Heart left ventricle (tissue), 16 donors: Measurements from ENCODE around the gene TMEM179. TPM values are rescaled to one million over a fixed set of nuclear protein-coding genes. Genes with fewer than 3 reads are reported as not detected.
A peak's percentile ranks its signal among the peaks of the same experiment; 100 is the strongest.

Experiments used
- ATAC-seq, 4 donors: fragments of 200-7000 bp; cut with Tn5 transposase; one replicate each; pipeline ENCODE4 v1.9.1; 2020 to 2022; ENCODE audit warnings: moderate library complexity in 4 of 4, mild to moderate bottlenecking in 3 of 4, moderate number of reproducible peaks in 1 of 4
- DNase-seq, 5 donors: peaks; one replicate each; pipeline ENCODE4 v3.0.0-alpha.2; 2020
- H3K27ac ChIP-seq, 12 donors: fragments of 200-600 bp; sonication (generic) in 4 of 12; one replicate each; pipeline versions ENCODE4 v1.5.0 to v1.8.0; 2016 to 2022; ENCODE audit warnings: mild to moderate bottlenecking in 2 of 12
- H3K27me3 ChIP-seq, 9 donors: fragments of 200-600 bp; sonication (generic) in 2 of 9; one replicate each; pipeline versions ENCODE4 v1.5.1 to v1.8.0; 2016 to 2022; ENCODE audit warnings: mild to moderate bottlenecking in 3 of 9
- H3K36me3 ChIP-seq, 9 donors: fragments of 200-600 bp; sonication (generic) in 2 of 9; one replicate each; pipeline versions ENCODE4 v1.5.0 to v1.8.0; 2018 to 2022; ENCODE audit warnings: mild to moderate bottlenecking in 2 of 9
- H3K4me1 ChIP-seq, 12 donors: fragments of 200-600 bp; sonication (generic) in 4 of 12; one replicate each; pipeline versions ENCODE4 v1.5.0 to v1.8.0; 2016 to 2022; ENCODE audit warnings: mild to moderate bottlenecking in 3 of 12
- H3K4me3 ChIP-seq, 12 donors: fragments of 200-600 bp; sonication (generic) in 4 of 12; one replicate each; pipeline versions ENCODE4 v1.5.0 to v1.8.0; 2017 to 2022; ENCODE audit warnings: mild to moderate bottlenecking in 9 of 12, moderate library complexity in 4 of 12
- H3K9me3 ChIP-seq, 12 donors: fragments of 200-600 bp; sonication (generic) in 4 of 12; one replicate each; pipeline versions ENCODE4 v1.5.0 to v1.8.0; 2016 to 2022; ENCODE audit warnings: mild to moderate bottlenecking in 1 of 12
- POLR2A ChIP-seq, 2 donors: fragments of 450-650 bp; IDR thresholded peaks; one replicate each; pipeline ENCODE4 v1.6.1; 2017; ENCODE audit warnings: antibody characterized with exemption in 2 of 2, mild to moderate bottlenecking in 2 of 2, moderate library complexity in 2 of 2
- WGBS, 4 donors: extraction: QIAGEN DNeasy Blood & Tissue Kit in 2 of 4; methylation state at CpG; one replicate each; pipeline versions ENCODE4 v1.1.5 to v1.1.7; 2013 to 2018; 5-methylcytosine and 5-hydroxymethylcytosine counted together
- intact Hi-C, 10 donors: fragments of 100-400 bp; cut with DNase I; formaldehyde crosslinking; loops; one replicate each; pipeline versions ENCODE4 v1.11.1 to v1.14.2; 2022
- polyA plus RNA-seq, 2 donors: library from polyadenylated mRNA; stranded (reverse); fragments of 200-250 nt; gene quantifications; one replicate each; pipeline ENCODE4 v1.2.3, GENCODE V29; 2013
- total RNA-seq, 9 donors: library from RNA; depleted of rRNA in 2 of 9; stranded (reverse); fragments of >200 nt in 2 of 9; fragmentation: NEBNext Ultra II Directional in 3 of 9; extraction: Animal tissue kit (Norgen Biotek cat#: 25700) in 3 of 9; gene quantifications; one replicate each; pipeline versions ENCODE4 v1.1.0 to v1.2.4, GENCODE V29; 2016 to 2023
- TF ChIP-seq, protein P1 (sequence below), 12 donors: fragments of 200-600 bp; sonication (generic) in 4 of 12; IDR thresholded peaks; one replicate each; pipeline versions ENCODE4 v1.5.0 to v1.8.0; 2018 to 2022; ENCODE audit warnings: antibody characterized with exemption in 12 of 12, mild to moderate bottlenecking in 5 of 12
- donor health status: ischemic (EF 13 %, LVEDD 7.1; RV severe dilation, severe dysfunction).
- donor health status: healthy with polysubstance abuse.
- donor health status: DM: no; HTN: yes; CAD: no.
- donor health status: DM: no; HTN: no; CAD: no.
- donor health status: ischemic (EF 25% LVEDD 6.9; RV normal size, moderate dysfunction).
- donor health status: ischemic (EF 25% LVEDD 5.7; RV mildly dilated, moderate dysfunction).
- donor health status: healthy.
- donor health status: DM: yes; HTN: yes; CAD: no.
- donor health status: ischemic (EF 35%, LVEDD 5.7; RV mildly dilated, moderate dysfunction).
- donor health status: nonischemic (EF 11% LVEDD 7.7; RV severe dilation, severe dysfunction).
- donor health status: DM: yes; HTN: yes; CAD: no.
- donor health status: PGD.
- donor health status: ischemic (EF 29% LVEDD 5.4; RV normal size, mild dysfunction).
- donor health status: nonischemic (EF 23%, LVEDD 6.1; RV moderate dilation, normal function).

TMEM179 gene
- total and polyA plus RNA-seq, 11 donors, result 0.15 to 1.1 (median 0.40) TPM; not detected in 4

GRCh38 chr14:104579507-104579906 is 25.1 kb downstream of the TMEM179 start, which contains the start of gene C14orf180:
Gene C14orf180 (plus strand): TSS chr14:104579764. CDS start chr14:104586431, 6,667 bp downstream.
- Histone ChIP-seq H3K36me3 (no peaks in the 10 kb centered on the region), H3K4me3 (peak within 1 kb of the TSS; percentile 38 to 62 (median 56)), H3K4me1 (peaks cover 0 to 61% (median 21%) of the 10 kb centered on the region in 12 donors), H3K27me3 (peaks cover 0 to 28% (median 0%) of the 10 kb centered on the region in 9 donors), H3K27ac (peak within 1 kb of the TSS; percentile 81 to 98 (median 91)), H3K9me3 (no peaks in the 10 kb centered on the region)
- intact Hi-C loops, result no loop called here
- WGBS, 4 donors, result 25 to 45% (median 39%) methylated on average over 17 of the region's 17 CpGs
- peak in 1 of 2 donors; percentile 83 for TF ChIP-seq POLR2A (IDR thresholded peaks at IDR 0.05)
- TF ChIP-seq, protein P1, sequence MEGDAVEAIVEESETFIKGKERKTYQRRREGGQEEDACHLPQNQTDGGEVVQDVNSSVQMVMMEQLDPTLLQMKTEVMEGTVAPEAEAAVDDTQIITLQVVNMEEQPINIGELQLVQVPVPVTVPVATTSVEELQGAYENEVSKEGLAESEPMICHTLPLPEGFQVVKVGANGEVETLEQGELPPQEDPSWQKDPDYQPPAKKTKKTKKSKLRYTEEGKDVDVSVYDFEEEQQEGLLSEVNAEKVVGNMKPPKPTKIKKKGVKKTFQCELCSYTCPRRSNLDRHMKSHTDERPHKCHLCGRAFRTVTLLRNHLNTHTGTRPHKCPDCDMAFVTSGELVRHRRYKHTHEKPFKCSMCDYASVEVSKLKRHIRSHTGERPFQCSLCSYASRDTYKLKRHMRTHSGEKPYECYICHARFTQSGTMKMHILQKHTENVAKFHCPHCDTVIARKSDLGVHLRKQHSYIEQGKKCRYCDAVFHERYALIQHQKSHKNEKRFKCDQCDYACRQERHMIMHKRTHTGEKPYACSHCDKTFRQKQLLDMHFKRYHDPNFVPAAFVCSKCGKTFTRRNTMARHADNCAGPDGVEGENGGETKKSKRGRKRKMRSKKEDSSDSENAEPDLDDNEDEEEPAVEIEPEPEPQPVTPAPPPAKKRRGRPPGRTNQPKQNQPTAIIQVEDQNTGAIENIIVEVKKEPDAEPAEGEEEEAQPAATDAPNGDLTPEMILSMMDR (IDR thresholded peaks at IDR 0.05), result no peak
- peak; percentile 25 to 53 (median 33) for ATAC-seq
- DNase-seq, result peak; percentile 70 to 88 (median 79)

GRCh38 chr14:104578321-104578720 is 26.3 kb downstream of the TMEM179 start:
- Histone ChIP-seq H3K27me3 (peaks cover 0 to 28% (median 0%) of the 10 kb centered on the region in 9 donors), H3K4me3 (no peak overlapping the region), H3K27ac (peak overlapping the region in 1 of 12 donors; percentile 94), H3K4me1 (peaks cover 0 to 61% (median 13%) of the 10 kb centered on the region in 12 donors), H3K36me3 (no peaks in the 10 kb centered on the region), H3K9me3 (no peaks in the 10 kb centered on the region)
- WGBS, 4 donors, result 66 to 73% (median 68%) methylated on average over 8 to 11 of the region's 11 CpGs
- intact Hi-C loops, result no loop called here
- no peak for DNase-seq
- no peak for ATAC-seq
- no peak for TF ChIP-seq POLR2A (IDR thresholded peaks at IDR 0.05)
- TF ChIP-seq, protein P1 (IDR thresholded peaks at IDR 0.05), result no peak

DNA sequence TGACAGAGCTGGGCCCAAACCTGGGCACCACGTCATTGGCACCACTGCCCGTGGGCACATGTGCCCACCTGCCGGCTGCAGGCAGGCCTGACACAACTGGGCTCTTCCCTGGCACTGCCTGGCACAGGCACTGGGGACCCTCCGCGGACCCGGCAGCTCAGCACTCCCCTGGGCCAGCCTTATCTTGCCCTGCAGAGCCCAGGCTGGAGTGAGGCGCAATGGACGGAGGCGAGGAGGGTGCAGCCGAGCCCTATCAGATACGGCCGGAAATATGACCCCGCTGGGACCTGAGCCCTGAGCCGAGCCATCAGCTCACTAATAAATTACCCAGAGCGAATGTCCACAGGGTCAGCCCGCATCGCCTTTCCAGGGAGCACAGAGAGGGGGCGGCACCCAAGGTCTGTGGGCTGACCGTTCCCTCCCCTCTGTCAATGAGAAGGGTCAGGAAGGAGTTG is 26.7 kb downstream of the TMEM179 start:
- Histone ChIP-seq H3K36me3 (no peaks in the 10 kb centered on the region), H3K4me3 (no peak overlapping the region), H3K27ac (peak overlapping the region in 1 of 12 donors; percentile 94), H3K9me3 (no peaks in the 10 kb centered on the region), H3K27me3 (peaks cover 0 to 28% (median 0%) of the 10 kb centered on the region in 9 donors), H3K4me1 (peaks cover 0 to 58% (median 11%) of the 10 kb centered on the region in 12 donors)
- DNase-seq, result no peak
- 28 to 53% (median 39%) methylated on average over 6 to 19 of the region's 19 CpGs for WGBS, 4 donors
- intact Hi-C loops, result no loop called here
- TF ChIP-seq, protein P1 (IDR thresholded peaks at IDR 0.05), result no peak
- no peak for TF ChIP-seq POLR2A (IDR thresholded peaks at IDR 0.05)
- ATAC-seq, result no peak

DNA sequence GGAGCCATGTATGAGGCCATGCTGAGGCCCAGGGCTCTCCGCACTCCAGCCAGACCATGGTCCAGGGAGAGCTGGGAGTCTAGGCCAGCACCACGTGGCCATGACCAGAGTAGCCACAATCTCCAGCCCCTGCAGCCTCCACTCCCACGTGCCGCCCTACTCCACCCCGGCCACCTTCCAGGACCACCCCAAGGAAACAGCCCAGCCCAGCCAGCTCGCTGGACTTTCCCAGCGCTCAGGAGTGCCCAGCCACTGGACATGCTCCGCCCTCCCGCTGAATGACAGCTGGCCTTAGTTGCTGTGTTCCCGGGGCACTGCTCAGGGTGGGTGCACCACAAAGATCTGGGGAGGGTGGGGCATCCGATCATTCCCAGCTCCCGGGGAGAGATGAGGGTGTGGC is 27.1 kb downstream of the TMEM179 start:
- no peak for ATAC-seq
- Histone ChIP-seq H3K36me3 (no peaks in the 10 kb centered on the region), H3K27me3 (peaks cover 0 to 28% (median 0%) of the 10 kb centered on the region in 9 donors), H3K4me1 (peaks cover 0 to 59% (median 11%) of the 10 kb centered on the region in 12 donors), H3K4me3 (no peak overlapping the region), H3K27ac (peak overlapping the region in 1 of 12 donors; percentile 37), H3K9me3 (no peaks in the 10 kb centered on the region)
- TF ChIP-seq POLR2A (IDR thresholded peaks at IDR 0.05), result no peak
- TF ChIP-seq, protein P1 (IDR thresholded peaks at IDR 0.05), result no peak
- DNase-seq, result no peak
- intact Hi-C loops, result no loop called here
- 64 to 70% (median 67%) methylated on average over 9 to 12 of the region's 12 CpGs for WGBS, 4 donors
